Stimulated activated CD8-positive, alpha-beta memory T cell treated with anti-CD3 and anti-CD28 coated beads, Interleukin-12 subunit alpha, Interleukin-12 subunit beta, amount 100 ng/mL, for 24 hours (primary cell): ENCODE measurements around the gene CCT4.
A peak's percentile ranks its signal among the peaks of the same experiment; 100 is the strongest.
"Not testable (repeated sequence)": the region's sequence is repeated elsewhere in the genome, so short reads cannot be mapped to it uniquely, and the experiment has no call there.

Source experiments
- DNase-seq: peaks from one replicate; pipeline ENCODE4 v3.0.0-alpha.2; 2020; ENCODE audit errors: extremely low read depth

The CCT4 gene, protein sequence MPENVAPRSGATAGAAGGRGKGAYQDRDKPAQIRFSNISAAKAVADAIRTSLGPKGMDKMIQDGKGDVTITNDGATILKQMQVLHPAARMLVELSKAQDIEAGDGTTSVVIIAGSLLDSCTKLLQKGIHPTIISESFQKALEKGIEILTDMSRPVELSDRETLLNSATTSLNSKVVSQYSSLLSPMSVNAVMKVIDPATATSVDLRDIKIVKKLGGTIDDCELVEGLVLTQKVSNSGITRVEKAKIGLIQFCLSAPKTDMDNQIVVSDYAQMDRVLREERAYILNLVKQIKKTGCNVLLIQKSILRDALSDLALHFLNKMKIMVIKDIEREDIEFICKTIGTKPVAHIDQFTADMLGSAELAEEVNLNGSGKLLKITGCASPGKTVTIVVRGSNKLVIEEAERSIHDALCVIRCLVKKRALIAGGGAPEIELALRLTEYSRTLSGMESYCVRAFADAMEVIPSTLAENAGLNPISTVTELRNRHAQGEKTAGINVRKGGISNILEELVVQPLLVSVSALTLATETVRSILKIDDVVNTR

DNA sequence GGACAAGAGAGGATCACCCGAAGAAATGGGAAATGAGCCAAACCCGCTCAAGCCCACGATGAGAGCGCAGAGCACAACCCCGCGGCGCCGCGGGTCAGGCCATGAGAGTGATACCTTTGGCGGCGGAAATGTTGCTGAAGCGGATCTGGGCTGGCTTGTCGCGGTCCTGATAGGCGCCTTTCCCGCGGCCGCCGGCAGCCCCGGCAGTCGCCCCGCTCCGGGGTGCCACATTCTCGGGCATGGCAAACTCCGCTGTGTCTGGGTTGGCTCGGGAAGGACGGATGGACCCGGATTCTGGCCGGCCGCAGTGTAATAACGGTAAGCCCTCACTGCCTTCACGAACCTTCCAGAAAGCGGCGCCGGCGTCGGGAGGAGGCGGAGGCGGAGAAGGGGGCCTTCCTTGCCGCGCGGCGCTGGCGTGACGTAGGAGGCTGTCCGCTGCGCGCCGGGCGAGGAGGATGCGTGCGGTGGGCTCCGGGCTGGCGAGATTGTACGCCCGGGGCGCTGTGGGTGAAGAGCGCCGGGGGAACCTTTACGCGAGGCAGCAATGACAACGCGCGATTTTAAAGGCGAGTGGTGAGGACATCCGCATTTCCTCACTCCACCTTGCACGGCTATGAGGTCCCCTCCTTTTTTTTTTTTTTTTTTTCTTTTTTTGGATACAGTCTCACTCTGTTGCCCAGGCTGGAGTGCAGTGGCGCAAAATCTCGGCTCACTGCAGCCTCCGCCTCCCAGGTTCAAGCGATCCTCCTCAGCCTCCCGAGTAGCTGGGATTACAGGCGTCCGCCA is at the start of gene CCT4:
TSS of gene CCT4 (minus strand) at position 390 of the 789 bp plus-strand sequence. CDS start at position 241, 149 bp downstream.
- peak; percentile 65 for DNase-seq

DNA sequence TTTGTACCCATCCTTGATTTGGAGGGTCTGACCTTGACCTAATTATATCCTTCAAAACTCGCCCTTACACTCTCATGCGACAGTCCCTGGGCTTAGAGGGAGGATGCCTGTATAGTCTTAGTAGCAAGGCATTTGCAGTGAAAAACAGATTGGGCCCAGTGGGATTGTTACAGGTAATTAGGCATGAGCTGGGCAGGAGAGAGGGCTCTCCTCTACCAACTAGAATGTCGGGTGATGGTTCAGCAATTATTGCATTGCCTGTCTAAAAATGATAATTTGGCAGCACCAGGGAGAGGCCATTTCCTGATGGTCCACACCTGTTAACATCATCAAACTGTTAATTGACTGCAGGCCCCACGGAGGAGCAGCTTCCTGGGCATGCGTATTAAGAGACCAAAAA is 49.4 kb upstream of the CCT4 start:
- DNase-seq: no peak

- DNase-seq: no peak
These were observed 48.6 kb upstream of the CCT4 start for GRCh38 chr2:61937098-61937497.

- DNase-seq: no peak
These were observed 40.5 kb upstream of the CCT4 start for GRCh38 chr2:61928826-61929461.

DNA sequence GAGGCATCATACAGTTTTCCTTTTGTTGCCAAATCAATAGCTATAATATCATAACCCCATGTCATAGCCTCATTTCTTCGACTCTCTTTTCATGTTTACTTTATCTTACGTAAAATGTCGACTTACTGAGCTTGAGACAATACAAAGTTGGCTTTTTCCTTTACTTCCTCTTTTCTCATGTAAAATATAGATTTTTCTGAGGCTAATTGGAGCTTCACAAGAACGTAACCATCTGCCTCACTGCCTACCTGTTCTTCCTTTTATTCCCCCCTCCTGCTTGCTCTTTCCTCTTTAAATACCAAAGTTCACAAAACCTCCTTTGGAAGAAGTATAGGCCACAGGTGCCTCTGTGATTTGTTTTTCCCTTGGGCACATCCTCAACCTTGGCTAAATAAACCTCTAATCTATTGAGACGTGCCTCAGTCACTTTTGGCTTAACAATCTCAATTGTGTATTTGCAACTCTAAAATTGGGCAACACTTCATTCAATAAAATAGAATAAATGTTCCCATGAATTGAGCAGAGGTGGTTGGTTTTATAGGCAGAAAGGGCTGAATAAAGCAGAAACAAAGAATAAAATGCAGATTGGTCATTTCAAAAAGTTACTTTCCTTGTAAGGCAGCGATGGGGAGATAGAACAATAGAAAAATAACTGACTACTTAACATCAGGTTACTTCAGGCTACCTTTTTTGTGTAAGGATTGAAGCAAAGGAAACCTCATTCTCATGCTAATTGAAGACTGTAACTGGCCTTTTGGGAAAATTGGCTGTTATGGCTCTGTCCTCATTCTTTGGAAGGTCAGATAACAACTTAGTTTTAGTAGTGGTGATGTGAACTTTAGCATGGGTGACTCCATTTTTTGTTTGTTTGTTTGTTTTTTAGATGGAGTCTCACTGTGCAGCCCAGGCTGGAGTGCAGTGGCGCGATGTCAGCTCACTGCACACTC is 38.3 kb upstream of the CCT4 start:
- DNase-seq: no peak

DNA sequence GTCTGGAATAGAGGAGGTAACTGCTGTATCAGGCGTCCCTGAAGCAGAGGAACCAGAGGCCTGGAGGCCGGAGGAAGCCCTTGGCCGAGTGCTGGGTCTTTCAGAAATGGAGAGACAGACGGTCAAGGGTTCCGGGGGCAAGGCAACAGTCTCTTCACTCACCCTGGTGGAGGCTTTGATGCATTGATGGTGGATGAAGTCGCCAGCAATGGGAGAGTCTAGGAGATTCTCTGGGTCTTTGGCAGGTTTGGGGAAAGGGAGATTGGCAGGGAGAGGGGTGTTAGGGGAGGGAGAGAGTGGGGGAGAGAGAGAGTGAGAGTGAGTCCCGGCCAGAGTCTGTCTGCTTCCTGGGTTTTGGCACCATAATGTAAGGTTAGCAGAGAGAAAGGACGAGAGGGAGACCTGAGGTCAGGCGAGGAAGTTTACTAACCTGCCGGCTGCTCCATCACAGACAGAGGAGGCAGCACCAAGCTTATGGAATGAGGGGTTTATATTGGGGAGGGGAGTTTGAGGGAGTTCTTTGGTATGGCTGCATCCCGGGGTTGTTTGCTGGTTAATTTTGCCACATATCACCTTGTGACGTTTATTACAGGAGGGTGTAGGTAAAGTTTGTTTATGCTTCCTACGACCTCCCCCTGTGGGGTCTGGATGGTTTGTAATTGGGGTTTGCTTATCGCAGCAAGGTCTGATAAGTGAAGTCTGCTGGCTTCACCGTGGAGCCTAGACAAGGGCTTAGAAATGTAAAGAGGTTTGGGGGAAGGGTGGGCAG is 36.6 kb upstream of the CCT4 start:
- DNase-seq: no peak

- DNase-seq: no peak
These were observed 34.3 kb upstream of the CCT4 start for GRCh38 chr2:61922714-61923113.

DNA sequence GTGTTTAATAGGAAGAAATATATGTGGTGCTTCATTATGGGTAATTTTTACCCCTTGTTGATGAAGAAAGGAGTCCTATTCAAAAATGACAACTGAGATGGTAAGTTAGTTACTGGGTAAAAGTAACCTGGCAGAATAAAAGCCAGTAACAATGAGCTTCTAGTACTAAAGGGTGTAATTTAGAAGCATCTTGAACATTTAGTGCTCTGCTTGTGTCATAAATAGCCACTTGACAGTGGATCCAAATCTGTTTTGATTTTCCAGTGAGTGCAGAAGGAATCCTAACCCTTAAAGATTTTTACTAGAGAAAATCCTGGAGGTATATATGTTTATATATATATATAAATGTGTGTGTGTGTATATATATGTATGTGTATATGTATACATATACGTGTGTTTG is 32.1 kb upstream of the CCT4 start:
- DNase-seq: no peak

GRCh38 chr2:61914794-61915193 is 26.3 kb upstream of the CCT4 start:
- not testable (repeated sequence) for DNase-seq

GRCh38 chr2:61911510-61911909 is 23.1 kb upstream of the CCT4 start:
- DNase-seq: no peak

DNA sequence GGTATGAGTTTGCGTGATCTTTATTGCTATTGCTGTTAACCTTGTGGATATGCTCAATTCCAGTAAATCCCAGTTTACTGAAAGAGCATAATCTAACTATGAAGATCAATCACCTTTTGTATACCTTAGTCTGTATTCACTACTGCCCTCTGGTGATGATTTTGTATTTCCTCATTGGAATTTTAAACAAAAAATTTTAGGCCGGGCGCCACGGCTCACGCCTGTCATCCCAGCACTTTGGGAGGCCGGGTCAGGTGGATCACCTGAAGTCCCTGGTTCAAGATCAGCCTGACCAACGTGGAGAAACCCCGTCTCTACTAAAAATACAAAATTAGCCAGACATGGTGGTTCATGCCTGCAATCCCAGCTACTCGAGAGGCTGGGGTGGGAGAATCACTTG is 22.1 kb upstream of the CCT4 start:
- DNase-seq: no peak

- no peak for DNase-seq
These were observed 20.7 kb upstream of the CCT4 start for GRCh38 chr2:61909116-61909515.

- no peak for DNase-seq
These were observed 17.7 kb upstream of the CCT4 start for GRCh38 chr2:61906186-61906470.

GRCh38 chr2:61905372-61906185 is 17.1 kb upstream of the CCT4 start, which contains the start of gene COMMD1:
Gene COMMD1 (plus strand): TSS chr2:61905674. CDS start chr2:61905679, 5 bp downstream.
- DNase-seq: peak; percentile 58

DNA sequence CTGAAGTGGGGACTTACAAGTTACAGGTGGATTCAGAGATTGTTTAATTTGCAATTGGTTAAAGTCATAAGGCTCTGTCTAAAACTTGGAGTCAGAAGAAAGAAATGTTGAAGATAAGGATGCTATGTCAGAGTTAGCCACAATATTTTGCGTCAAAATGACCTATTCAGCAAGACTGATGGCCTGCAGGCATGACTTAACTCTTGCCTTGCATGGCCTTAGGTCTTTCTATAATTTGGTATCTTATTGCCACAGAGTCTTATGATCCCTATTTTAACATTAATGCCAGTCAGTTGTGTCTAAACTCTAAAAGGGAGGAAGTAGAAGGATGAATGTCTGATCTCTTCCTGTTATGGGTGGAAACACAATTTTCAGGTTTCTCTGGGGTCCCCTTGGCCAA is 11.8 kb upstream of the CCT4 start:
- no peak for DNase-seq

- DNase-seq: no peak
These were observed 10.4 kb upstream of the CCT4 start for GRCh38 chr2:61898810-61899209.

DNA sequence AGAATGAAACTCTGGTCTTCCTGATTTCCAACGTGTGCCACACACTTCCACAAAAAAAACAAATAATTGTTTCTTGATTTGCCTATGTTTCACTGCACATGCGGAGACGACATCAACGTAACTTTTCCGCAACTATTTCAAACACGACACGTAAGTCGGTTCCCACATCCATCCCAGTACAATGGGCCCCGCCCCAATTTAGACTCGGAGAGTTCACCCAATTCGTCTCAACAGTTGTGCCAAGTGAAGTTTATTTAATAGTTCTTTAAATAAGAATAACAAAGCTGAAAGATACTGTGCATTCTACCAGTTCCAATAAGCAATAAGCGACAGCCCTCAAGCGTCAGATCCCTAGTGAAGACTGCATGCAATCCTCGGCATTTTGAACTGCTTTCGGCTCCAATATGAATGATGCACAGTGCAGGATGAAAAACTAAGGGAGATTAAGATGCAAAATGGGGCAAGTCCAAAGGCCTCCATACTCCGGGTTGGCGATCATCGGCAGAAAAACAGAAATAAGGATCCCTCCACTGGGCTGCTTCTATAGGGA is 664 bp downstream of the CCT4 start:
- DNase-seq: no peak

DNA sequence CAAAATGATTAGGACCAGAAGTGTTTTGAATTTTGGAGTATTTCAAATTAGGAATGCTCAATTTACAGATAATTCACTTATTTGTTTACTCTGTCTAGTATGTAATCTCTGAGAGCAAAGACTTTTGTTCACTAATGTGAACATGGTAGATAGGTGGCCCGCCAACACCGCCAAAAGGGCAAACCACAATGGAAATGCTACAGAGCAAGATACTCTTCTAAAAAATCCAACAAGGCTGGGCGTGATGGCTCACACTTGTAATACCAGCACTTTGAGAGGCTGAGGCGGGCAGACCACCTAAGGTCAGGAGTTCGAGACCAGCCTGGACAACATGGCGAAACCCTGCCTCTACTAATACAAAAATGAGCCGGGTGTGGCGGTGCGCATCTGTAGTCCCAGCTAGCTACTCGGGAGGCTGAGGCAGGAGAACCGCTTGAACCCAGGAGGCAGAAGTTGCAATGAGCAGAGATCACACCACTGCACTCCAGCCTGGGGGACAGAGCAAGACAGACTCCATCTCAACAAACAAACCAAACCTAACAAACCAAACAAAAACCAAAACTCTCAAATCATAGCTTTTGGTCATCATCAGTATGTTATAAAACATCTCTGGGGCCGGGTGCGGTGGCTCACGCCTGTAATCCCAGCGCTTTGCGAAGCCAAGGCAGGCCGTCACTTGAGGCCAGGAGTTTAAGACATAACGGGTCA is 2.4 kb downstream of the CCT4 start:
- DNase-seq: no peak

- DNase-seq: no peak
These were observed 5.6 kb downstream of the CCT4 start for GRCh38 chr2:61882850-61883249.
